ENCODE results near the gene FAM200C.

GRCh38 chr5:160363211-160363610 lies 36.6 kb downstream of the FAM200C start:
- TF ChIP-seq CTCF (conservative IDR thresholded peaks at IDR 0.05), result no peak
- no peak for TF ChIP-seq EZH2 (IDR thresholded peaks at IDR 0.05; ENCODE audit: low read depth)

All from PC-9 (cell line).